Mucosa of descending colon (tissue), 3 donors: Measurements from ENCODE around the gene PLXNA4. TPM values are rescaled to one million over a fixed set of nuclear protein-coding genes. Genes with fewer than 3 reads are reported as not detected.

Experiments
- ATAC-seq: fragments of 200-7000 bp; cut with Tn5 transposase; one replicate; pipeline ENCODE4 v1.9.1; 2020; ENCODE audit warnings: mild to moderate bottlenecking, moderate library complexity
- DNase-seq, 3 donors: peaks; one replicate each; pipeline ENCODE4 v3.0.0-alpha.2; 2020
- H3K36me3 ChIP-seq: fragments of 200-600 bp; one replicate; pipeline ENCODE4 v1.8.0; 2021; ENCODE audit warnings: low read depth, mild to moderate bottlenecking
- H3K4me1 ChIP-seq: fragments of 200-600 bp; one replicate; pipeline ENCODE4 v1.8.0; 2021; ENCODE audit warnings: low read depth, mild to moderate bottlenecking
- H3K4me3 ChIP-seq: fragments of 200-600 bp; one replicate; pipeline ENCODE4 v1.8.0; 2021; ENCODE audit warnings: mild to moderate bottlenecking
- H3K9me3 ChIP-seq: fragments of 200-600 bp; one replicate; pipeline ENCODE4 v1.8.0; 2021; ENCODE audit warnings: mild to moderate bottlenecking
- CTCF ChIP-seq: fragments of 200-600 bp; IDR thresholded peaks from one replicate; pipeline ENCODE4 v1.8.0; 2022; ENCODE audit warnings: antibody characterized with exemption, mild to moderate bottlenecking
- intact Hi-C, 2 donors: fragments of 100-400 bp; cut with DNase I in 1 of 2; cut with micrococcal nuclease in 1 of 2; formaldehyde crosslinking; loops; one replicate each; pipeline versions ENCODE4 v1.11.0 to v1.11.1; 2022; cut with DNase I, micrococcal nuclease
- total RNA-seq, 3 donors: library from RNA; stranded (reverse); fragmentation: NEBNext Ultra II Directional in 2 of 3; extraction: Animal tissue kit (Norgen Biotek cat#: 25700) in 2 of 3; gene quantifications; one replicate each; pipeline versions ENCODE4 v1.2.1 to v1.2.4, GENCODE V29; 2021 to 2023
- donor health status: DM: no; HTN: no; CAD: no; lungs with moderate emphysema.
- donor health status: DM: no; HTN: no; CAD: no.
- donor health status: DM: no; HTN: yes; CAD: no.

Gene PLXNA4
- total RNA-seq, 3 donors from 2014 or later: 0.78 to 3.5 (median 2.7) TPM

- Histone ChIP-seq H3K36me3 (no peaks in the 10 kb centered on the region), H3K9me3 (no peaks in the 10 kb centered on the region), H3K4me3 (no peak overlapping the region), H3K4me1 (no peaks in the 10 kb centered on the region)
- no peak for TF ChIP-seq CTCF
- intact Hi-C loops: no loop called here
- ATAC-seq: peak; percentile 45
- peak in 1 of 3 donors; percentile 25 for DNase-seq
Observed at GRCh38 chr7:132080967-132081668, 495.2 kb downstream of the PLXNA4 start.

GRCh38 chr7:132080467-132080866 lies 495.8 kb downstream of the PLXNA4 start:
- H3K4me1 ChIP-seq: no peaks in the 10 kb centered on the region
- ATAC-seq: no peak
- no peak for TF ChIP-seq CTCF
- H3K4me3 ChIP-seq: no peak overlapping the region
- DNase-seq: no peak
- no peaks in the 10 kb centered on the region for H3K9me3 ChIP-seq
- no peaks in the 10 kb centered on the region for H3K36me3 ChIP-seq
- intact Hi-C loops: no loop called here

DNA sequence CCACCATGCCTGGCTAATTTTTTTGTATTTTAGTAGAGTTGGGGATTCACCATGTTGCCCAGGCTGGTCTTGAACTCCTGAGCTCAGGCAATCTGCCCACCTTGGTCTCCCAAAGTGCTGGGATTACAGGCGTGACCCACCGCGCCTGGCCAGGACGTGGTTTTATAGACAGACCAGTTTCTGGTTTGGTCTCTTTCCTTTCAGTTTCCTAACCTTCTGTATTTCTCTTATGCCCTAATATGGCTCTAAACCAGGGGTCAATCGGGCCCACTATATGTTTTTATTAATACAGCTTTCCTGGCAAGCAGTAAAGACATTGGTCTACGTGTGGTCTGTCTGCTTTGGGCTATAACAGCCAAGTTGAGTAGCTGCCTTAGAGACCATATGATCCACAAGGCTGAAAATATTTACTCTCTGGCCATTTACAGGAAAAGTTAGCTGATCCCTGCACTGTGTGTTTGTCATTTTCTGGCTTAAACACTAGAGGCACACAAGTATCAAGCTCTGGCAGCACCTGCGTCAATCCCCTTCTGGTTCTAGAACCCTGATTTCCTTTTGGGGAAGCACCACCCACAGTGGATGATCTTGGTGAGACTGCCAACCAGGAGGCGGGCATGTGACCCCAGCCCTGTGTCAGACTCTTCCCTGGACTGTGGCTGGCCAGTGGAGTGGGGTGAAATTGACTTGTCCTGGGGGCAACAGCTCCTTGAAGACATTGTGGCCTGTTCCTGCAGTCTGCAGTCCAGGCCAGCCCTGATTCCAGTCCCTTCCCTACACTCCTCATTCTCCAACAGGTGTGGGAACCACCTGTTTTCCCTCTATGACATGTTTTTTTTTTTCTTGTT lies 497.2 kb downstream of the PLXNA4 start:
- no peak for TF ChIP-seq CTCF
- Histone ChIP-seq H3K4me1 (no peaks in the 10 kb centered on the region), H3K4me3 (no peak overlapping the region), H3K9me3 (no peaks in the 10 kb centered on the region), H3K36me3 (no peaks in the 10 kb centered on the region)
- intact Hi-C loops: no loop called here
- ATAC-seq (no peak), DNase-seq (no peak)

DNA sequence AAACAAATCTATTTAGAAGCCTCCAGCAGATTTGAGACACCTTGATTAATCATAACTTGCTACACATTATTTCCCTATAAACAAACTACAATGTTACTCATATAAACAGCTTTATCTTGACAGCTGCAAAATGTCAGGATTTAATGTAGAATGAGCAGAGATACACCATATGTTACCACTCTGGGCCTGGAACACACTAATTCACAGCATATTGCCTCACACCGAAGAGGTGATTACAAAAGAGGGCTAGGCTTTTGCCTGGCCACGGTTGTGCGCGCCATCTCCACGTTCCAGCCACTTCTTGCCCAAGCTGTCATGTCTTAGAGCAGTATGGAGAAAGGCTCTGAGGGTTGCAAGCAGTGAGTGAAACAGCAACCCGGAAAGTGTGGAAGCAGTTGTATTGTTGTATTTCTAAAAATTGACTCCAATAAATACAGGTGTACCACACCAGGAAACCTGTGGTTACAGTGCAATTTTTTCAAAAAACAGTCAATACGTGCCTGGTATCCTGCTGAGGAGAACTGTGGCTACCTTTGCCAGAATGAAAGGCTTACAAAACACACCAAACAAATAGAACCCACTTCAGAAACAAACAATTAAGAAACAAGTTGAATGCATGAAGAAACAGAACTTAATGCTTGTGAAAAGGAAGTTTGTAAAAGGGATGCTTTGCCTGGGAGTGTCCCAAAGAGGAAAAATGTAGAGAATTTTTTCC lies 498.1 kb downstream of the PLXNA4 start:
- no peaks in the 10 kb centered on the region for H3K9me3 ChIP-seq
- no peak overlapping the region for H3K4me3 ChIP-seq
- ATAC-seq: peak; percentile 20
- no peak for TF ChIP-seq CTCF
- no peaks in the 10 kb centered on the region for H3K4me1 ChIP-seq
- intact Hi-C loops: no loop called here
- DNase-seq: no peak
- H3K36me3 ChIP-seq: no peaks in the 10 kb centered on the region

DNA sequence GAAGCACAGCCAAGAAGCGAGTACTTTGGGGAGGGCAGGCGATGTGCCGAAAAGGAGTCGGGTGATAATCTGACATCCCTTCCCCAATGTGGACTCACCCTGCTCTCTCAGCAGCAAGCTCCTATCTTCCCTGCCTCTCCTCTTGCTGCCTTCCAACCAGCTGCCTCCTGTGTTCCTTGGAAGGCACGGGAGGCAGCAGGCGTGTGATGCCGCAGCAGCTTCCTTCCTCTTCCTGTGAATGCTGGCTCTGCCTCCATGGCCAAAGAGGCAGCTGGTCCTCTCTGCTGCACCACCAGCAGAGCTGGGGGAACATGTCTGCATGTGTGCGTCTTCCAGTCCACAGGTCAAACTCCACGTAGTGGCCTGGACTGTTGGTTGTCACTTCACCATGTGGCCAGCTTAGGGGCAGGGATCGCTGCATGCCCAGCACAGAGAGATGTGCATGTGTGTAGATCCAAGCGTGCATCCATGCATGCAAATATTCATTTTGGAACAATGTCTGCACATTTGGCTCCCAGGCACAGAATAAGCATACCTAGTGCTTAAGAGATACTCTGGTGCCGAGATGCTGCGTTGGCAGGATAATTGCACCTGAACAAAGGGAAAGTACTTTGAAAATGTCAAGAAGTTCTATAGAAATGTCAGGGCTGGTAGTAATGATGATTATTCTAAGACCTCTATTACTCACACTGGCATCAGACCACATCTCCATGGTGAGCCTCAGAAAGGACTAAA lies 499.8 kb downstream of the PLXNA4 start:
- Histone ChIP-seq H3K4me1 (no peaks in the 10 kb centered on the region), H3K9me3 (no peaks in the 10 kb centered on the region), H3K4me3 (no peak overlapping the region), H3K36me3 (no peaks in the 10 kb centered on the region)
- no peak for TF ChIP-seq CTCF
- DNase-seq (no peak), ATAC-seq (no peak)
- intact Hi-C loops: no loop called here
